Putamen (tissue), 1 donor: ENCODE measurements around the gene ADGRV1.

Experiments
- DNase-seq: peaks from one replicate; pipeline ENCODE4 v3.0.0-alpha.2; 2016; ENCODE audit warnings: low spot score

The ADGRV1 gene

DNA sequence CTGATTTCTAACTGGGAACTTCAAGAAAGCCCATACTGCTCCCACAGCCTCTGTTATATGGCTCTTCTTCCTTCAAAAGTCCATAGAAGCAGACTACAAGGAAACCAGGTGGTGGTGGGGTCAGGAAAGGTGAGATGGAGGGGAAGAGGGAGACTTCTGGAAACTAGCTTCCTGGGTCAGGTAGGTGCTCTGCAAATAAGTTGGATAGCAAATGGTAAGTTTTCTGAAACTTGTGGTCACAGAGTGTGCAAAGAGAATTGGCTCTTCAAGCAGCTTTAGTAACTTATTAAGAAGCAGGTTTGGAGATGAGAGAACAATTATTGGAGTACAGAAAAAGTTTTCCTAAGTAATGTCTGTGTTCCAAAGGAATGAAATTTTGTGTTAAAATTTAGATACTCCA lies 316.9 kb downstream of the ADGRV1 start:
- DNase-seq: no peak

DNA sequence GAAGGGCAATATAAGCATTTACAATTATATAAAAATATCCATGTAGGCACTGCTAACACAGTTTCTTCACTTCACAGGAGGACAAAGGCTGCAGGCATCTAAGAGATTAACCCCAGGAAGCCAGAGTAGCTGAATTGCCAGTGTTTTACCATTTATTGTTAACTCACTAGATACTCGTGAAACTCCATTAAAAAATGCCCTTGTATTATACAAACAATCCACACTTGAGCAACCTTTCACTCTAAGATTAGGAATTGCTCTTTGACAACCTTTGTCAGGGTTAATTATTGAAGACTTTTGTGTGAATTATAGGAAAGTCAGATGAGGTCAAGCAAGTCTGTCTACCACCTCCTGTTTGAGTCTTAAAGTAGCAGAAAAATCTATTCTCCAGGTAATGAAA lies 317.8 kb downstream of the ADGRV1 start:
- DNase-seq: no peak

DNA sequence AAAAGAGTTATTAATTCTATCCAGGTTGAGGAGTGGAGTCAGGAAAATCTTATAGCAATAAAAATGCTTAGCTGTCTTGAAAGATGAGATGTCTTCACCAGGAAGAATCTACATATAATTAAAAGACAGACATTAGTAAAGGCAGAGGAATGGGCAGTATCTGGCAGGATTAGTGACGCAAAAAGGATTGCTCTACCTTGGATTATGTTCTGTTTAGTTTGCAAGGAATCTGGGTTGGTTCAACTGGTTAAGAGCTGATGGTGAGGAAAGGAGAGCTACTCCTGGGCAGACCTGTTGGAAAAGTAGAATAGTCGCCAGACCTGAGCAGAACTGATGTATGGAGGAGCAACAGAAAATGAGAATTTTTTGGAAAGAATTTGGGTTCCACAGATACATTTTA lies 318.5 kb downstream of the ADGRV1 start:
- no peak for DNase-seq

DNA sequence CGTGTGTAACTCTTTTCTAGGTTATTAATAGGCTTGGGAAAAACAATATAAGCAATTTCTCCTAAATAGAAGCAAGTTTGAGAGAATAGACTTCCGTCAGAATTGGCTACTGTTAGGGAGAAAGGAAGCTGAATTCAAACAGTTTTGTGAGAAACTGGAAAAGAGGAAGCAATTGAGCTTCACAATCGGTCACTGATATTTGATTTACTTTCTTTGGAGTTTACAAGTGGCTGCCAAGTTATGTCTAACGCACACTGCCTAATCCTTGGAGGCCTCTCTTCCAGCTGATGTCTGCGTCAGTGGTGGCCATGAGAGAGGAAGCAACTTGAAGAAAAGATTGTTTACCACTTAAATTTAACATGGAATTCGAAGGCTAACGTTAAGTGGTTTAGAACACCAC lies 319.5 kb downstream of the ADGRV1 start:
- DNase-seq: no peak

DNA sequence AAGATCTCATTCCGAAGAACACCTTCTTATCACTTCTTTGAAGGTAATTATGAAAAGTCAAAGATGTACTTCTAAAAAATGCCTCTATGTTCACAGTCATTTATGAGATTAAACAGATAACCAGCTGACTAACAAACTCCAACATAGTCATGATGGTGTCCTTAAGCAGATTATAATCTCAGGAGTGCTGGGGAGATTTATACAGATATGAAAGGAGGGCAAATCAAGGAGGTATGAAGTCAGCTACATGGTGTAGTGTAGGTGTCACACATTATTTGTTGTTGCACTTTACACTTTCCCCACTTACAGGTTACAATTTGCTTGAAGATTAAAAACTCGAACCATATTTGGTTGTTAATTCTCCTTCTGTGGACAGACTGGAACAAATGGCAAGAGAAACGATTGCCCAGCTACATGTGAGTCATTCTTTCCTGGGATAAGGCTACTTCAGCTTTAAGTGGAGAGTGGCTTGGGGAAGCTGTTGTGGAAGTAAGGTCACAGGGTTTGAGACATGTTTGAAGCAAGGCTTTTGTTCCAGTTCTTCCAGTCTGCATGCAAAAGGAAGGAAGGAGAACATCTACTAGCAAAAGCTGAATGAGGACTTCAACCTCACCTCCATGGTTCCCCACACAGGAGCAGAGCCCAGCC lies 320.1 kb downstream of the ADGRV1 start:
- no peak for DNase-seq

DNA sequence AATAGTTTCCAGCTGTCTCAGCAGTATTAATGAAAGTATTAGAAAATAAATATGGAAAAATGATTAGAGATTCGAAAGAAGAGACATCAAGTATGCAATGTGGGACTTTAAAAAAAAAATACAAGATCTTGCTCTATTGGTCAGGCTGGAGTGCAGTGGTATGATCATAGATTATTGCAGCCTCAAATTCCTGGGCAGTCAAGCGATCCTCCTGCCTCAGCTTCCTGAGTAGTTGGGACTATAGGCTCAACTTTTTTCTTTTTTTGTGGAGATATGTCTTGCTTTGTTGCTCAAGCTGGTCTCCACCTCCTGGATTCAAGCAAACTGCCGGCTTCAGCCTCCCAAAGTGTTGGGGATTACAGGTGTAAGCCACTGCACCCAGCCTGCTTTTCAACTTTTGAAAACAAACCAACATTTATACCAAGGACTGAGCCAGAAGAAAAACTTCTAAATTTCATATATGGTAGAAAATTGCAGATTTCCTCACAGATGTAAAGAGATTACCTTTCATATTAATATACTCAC lies 323.1 kb downstream of the ADGRV1 start:
- DNase-seq: no peak

DNA sequence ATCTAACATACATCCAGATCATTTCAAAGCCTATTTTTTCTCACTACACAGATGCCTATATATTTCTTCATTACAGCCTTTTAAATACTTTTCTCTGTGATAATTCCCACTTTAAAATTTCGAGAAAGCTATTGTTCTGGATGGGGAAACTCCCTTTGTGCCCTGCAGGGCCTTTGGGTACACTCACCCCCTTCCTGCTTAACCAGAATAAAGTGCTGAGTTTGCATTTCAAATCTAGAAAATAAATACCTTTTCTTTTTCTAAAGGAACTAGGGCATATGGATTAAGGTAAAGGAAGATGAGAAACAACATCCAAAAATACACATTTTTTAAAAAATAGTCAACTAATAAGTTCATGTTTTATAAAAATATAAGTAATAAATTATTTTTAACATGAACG lies 323.9 kb downstream of the ADGRV1 start:
- no peak for DNase-seq

DNA sequence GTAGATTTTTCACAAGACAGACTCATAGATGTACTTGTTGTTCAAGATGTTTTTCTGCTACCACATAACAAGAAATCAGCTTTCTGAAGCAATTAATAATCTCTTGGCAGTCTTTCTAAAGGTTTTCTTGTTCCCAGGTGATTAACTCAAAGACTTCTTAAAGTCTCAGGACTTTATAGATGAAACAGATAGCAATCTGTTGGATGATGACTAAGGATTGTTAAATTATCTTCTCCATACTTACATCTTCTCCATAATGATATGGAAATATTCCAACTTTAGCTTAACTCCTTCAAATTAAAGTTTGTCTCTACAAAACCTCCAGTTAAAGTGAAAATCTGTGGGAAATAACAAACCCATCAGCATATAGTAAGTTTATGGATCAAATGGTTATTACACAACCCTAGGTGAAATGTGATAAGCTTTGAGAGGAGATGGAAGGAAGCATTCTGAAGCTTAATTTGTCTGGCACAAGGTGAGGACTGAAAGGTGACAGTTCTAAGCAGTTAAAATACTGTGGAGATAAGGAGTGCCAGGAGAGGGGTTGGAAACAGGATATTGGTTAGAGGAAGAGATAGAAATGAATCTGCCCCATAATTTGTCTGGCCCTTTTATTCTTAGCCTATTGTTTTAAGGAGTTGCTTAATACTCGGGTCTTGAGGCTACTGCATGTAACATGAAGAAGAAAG lies 326.7 kb downstream of the ADGRV1 start:
- DNase-seq: no peak

DNA sequence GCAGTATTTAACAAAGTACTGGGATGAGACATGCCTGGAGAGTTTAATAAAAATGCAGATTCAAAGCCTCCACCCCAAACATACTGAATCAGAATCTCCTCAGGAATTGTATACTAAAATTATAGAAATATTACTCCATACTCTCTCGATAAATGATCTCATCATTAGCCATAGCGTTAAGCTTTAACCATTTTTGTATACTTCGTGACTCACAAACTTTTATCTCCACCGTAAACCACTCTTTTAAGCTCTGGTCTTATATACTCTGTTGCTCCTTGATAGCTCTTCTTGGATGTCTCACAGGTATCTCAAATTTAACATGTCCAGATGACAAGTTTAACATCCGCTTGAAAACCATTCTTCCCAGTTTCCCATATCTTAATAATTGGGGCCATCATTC lies 327.8 kb downstream of the ADGRV1 start:
- no peak for DNase-seq

DNA sequence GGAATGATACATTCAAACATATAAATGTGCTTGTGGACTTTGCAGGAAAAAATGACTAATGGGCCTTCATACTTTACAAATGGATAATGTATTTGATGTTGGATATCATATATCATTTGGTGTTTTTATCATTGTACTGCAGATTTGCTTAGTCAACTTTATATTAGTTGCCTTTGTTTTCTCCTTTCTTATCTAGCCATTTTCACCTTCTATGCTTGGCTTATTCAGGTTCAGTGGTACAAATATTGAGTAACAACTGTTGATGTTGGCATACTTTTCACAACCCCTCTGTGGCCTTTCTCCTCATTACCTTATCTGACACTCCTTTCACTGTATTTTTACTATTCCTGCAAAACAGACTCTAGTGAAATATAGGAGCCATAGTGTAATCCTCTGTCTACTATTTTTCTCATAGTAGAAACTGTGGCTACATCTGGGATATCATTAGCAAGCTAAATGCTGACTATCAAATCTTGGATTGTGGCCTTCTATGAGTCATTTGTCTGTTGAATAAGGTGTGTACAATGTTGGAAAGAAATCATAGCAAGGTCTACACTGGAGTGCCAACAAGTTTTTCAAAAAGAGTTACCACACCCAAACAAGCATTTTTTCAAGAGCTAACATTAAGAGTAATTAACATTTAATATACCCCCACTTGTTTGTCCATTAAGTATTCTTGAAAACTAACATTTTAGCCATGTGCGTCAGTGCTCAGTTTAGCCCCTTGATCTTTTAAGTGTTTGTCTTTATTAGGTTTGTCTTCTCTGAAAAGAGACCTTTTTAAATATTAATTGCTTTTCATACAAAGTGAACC lies 330.1 kb downstream of the ADGRV1 start:
- DNase-seq: no peak

DNA sequence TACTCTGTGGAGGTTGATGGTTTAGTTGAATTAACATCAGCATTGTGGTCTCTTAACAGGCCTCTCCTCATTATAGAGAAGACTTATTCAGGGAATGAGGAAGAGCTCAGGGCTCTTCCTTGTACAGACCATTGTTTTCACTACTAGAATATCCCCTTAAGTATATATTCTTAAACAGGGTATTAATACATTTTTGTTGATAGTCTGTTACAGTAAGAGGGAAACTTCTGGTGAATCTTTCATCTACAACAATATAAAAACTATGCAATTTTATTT lies 330.7 kb downstream of the ADGRV1 start:
- no peak for DNase-seq

DNA sequence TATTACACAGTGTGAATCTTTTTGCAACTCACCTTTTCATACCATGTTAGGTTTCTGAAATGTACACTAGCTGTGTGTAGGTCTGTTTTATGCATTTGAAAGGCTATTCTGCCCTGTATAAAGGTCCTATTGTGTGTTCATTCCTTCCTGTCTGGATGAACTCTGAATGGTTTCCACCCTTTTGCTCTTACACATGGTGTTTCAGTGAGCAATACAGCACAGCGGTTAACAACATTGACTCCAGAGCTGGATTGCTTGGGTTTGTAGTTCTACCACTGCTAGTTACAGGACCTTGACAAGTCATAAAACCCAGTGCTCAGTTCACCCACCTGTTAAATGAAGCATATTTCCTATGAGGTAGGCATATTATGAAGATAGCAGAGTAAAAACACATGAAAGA lies 331.6 kb downstream of the ADGRV1 start:
- DNase-seq: no peak

DNA sequence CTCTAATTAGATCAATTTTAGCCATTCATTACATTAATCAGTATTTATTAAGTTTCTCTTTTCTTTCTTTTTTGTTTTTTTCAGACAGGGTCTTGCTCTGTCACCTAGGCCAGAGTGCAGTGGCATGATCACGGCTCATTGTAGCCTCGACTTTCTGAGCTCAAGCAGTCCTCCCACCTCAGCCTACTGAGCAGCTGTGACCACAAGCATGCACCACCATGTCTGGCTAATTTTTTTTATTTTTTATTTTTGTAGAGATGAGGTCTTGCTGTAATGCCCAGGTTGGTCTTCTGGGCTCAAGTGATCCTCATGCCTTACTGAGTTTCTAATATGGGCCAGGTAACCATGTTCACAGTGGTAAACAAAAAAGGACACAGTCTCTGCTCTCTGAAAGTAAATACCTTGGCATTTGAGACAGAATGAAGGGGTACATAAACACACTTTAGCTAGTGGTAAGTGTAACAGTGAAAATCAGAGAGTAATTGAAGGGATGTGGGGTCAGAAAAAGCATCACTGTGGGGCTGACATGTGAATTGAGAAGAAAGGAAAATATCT lies 336.3 kb downstream of the ADGRV1 start:
- no peak for DNase-seq

DNA sequence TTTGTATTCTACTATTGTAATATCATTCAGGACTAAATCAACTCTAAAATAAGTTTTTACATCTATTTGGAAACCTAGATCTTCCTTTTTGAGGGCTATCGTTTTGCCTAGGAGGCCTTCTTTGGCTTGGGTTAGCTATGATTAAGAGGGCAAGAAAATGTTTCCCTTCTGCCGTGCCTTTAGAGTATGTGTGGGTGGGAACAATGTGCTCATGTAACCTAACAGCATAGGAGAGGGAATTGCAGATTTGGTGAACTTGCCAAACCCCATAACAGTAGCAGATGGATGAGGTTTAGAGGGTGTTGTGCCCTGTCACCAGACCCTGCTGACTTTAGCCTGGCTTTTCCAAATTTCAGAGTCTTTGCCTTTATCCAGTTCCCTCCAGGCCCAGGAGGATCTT lies 339.0 kb downstream of the ADGRV1 start:
- DNase-seq: no peak

DNA sequence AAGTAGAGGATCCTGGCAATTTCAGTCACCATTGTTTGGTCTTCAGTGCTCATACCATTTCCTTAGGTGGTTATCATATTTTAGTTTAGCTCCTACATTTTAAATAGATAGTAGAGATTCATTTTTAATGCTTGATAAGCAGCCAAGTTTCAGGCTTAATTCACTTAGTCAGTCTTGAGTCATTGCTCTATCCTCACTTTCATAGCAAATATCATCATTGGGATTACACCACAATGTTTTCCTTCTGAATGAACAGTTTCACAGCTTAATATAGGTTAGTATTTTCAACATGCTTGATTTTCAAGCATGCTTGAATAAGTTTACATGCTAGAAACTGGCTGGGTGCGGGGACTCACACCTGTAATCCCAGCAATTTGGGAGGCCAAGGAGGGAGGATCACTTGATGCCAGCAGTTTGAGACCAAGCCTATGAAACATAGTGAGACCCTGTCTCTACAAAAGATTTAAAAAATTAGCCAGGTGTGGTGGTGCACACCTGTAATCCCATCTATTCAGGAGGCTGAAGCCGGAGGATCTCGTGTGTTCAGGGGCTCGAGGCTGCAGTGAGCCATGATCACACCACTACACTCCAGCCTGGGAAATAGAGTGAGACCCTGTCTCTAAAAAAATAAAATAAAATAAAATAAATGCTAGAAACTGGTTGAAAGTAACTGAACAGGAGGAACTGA lies 339.9 kb downstream of the ADGRV1 start:
- no peak for DNase-seq

DNA sequence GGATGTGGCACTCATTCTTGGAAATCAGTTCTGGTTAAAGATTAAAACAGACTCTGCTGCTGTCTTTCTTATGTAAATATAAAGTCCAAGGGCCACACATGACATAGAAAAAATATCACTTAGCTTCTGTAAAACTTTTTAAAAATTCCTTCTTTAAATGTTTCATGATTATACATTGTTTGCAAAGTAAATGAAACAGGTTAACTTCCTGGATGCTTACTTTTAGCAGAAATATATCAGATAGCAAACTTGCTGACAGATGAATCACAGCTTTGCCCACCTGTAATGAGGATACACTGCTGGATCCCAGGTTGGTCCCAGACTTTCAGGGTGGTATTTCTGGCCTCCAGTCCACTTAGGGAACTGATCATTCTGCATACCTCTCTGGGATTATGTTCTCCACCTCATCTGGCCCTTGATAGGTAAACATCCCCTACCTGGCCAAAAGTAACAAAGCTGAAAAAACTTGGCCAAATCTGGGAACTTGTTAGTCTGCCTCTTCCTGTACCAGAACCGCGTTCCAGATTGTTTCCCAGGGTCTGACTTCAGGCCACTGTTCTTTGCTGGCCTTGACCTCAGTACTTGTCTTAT lies 340.5 kb downstream of the ADGRV1 start:
- no peak for DNase-seq

DNA sequence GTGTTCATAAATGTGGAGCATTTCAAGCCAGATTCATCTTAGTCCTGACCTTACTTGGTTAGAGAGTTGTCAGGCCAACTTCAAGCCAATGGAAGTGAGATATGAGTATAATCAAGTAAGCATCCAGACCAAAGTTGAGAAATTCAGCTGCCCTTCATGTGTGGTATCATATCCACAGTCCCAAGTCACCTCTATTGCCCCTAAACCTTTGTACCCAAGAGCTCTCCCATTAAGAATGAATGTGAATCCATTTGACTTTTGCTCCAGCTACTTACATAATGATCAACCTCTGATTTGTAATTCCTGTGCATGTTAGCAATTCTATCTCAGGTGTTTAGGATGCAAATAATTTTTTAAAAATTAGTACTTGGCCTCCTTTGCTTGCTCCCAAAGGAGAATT lies 342.7 kb downstream of the ADGRV1 start:
- no peak for DNase-seq

DNA sequence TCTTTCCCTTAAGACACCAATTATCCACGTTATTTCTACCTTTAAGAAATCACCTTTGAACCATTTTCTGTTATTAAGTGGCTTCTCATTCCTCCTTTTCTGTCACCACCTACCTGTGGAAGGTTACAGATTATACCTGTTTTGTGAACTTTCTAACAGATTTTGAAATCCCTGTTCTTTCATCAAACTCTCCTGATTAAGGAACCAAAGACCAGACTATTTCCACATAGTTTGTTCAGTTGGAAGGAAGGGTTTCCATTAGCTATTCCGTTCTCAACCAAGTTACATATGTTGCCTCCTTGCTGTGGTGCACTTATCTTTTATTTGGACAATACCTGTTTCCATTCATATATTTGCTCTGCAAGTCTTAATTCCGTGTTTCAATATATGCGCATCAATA lies 343.6 kb downstream of the ADGRV1 start:
- DNase-seq: no peak

DNA sequence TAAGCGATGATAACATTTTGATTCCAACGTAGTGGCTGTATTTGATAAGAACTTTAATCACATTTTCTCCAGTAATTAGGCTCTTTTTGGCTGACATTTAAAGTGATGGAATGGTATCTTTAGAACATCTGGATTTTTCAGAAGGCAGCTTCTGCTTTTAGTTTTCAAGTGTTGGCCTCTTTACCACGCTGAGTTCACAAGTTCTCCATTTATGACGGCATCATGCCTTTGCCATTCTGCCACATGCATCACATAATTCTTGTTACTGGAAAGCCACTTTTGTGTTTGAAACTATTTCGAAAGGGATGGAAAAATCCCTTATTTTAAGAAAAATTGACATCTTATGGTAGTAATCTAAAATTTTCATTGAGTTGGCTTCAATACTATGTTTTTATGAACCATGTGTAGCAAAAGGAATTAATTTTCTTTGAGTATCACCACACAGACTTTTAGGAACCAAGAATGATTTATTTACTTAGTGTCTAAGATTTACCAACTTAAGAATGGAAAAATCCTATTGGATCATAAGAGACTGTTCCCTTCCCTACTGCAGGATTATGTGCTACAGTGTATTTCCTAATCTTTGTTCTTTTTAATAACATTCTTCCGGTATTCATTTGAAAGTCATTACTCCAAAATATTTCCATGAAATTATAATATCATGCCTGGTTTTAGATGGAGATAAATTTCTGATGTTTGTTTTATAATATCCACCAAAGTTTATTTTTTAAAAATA lies 344.2 kb downstream of the ADGRV1 start:
- no peak for DNase-seq

DNA sequence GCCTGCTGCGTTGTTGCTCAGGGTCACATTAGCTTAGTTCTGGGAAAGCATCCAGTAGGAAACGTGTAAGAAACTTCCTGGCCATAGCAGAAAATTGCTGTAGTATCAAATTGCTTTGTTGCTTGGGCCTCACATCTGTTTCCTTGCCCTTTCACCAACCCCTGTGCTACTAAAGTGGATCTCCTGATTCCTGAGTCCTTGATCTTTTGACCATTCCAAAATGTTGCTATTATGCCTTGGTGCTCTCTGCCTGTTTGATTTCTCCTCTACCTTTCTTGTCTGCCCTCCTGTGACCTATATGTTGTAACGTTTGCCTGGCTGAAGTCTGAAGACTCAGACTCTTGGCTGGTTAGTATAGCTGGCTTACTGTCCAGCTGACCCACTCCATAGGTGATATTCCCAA lies 350.5 kb downstream of the ADGRV1 start:
- DNase-seq: no peak

DNA sequence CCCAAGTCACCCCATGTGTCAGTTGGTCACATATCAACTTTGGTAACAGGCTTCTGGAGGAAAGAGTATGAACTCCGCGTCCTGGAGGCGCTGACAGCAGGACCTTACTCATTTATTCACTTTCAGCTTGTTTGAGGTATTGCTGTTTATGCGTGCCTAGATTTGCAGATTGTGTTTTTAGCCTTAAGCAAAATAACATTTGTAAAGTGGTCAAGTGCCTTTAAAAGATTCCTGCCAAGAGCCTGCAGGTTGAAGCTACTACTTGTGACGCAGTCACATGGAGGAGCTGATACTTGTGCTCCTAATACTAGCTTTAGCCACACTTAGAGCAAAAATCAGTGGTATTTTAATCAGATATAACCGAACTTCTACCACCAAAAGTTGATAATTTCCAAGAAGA lies 351.3 kb downstream of the ADGRV1 start:
- no peak for DNase-seq
